HG03039 (cell line): ENCODE results near the gene TIMD4.
"Not testable (repeated sequence)": the region's sequence is repeated elsewhere in the genome, so short reads cannot be mapped to it uniquely, and the experiment has no call there.

Experiments
- ATAC-seq: cut with Tn5 transposase; IDR thresholded peaks from one replicate; pipeline ENCODE4 v1.9.1; 2021; ENCODE audit warnings: mild to moderate bottlenecking, moderate library complexity; ENCODE audit not compliant: unreplicated experiment

Gene TIMD4

DNA sequence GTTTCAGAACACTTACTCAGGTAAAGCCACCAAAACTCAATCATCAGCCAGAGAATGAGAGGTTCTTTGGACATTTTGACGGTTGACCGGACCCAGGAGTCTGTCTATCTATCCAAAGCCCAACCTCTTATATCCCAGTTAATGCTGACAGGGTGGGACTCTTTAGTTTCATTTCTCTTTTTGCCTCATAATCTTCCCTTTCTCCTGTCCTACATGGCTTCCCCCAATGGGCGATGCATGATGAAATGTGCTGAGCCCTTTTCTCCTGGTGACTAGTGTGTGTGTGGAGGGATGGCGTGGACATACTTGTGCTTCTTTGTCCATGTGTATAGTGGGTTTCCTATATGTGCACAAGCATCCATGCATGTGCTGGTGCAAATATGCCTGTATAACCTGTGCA, at the start of gene TIMD4:
Gene TIMD4 (minus strand): TSS at position 102 of the 400 bp plus-strand sequence. CDS start 28 bp downstream, at position 74.
- no peak for ATAC-seq

DNA sequence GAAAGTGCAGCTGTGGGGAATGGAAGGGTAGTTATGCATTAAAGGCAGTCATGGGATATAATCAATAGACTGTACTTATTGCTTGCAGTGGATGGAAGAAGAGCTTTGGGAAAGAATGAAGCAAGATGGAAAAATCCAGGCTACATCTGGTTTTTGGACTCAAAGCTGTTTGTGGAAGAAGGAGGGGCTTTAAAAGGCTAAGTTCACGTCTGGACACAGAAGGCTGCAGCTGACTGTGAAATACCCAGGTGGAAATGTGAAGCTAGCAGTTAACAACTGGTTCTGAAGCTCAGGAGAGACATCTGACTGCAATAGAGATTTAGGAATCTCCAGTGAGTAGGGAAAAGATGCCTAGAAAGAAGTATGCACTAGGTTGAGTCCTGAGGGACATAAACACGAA, 43.2 kb upstream of the TIMD4 start:
- no peak for ATAC-seq

DNA sequence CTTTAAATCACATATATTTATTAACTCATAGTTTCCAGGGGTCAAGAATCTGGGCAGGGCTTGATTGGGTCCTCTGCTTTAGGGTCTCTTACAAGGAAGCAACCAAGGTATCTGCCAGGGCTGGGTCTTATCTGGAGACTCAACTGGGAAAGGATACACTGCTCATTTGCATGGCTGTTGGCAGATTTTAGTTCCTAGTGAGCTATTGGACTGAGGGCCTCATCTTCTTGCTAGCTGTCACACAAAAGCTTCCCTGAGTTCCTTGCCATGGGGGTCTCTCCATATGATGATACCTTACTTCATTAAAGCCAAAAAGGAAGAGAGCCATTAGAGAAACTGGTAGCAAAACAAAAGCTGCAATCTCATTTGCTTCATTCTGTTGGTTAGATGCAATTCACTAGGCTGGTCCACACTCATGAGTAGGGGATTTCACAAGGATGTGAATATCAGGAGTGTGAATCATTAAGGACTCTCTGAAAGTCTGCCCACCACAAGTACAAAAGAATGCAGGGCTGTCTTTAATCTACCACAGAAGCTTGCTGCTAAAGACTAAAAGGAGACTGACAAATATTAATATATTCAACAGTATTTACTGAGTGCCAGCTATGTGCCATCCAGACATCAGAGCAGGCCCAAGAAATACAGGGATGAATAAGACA, 42.0 kb upstream of the TIMD4 start:
- no peak for ATAC-seq

DNA sequence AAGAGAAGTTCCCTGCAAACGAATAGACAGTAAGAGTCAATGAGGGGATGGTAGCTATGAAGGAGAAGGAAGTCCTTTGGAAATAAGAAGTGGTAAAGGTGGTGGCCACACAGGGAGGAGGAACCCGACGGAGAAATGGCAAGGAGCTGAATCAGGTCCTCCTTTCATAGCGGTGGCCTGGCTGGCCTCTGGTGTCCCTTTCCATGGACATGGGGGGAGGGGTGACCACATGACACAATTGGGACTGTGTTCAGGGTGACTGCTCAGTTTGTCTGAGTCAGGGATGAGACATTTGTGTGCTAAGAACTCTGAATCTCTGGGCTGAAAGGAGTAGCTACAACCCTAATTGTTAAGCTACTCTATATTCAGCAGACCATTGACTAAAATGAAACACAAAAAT, 28.7 kb upstream of the TIMD4 start:
- ATAC-seq = no peak

DNA sequence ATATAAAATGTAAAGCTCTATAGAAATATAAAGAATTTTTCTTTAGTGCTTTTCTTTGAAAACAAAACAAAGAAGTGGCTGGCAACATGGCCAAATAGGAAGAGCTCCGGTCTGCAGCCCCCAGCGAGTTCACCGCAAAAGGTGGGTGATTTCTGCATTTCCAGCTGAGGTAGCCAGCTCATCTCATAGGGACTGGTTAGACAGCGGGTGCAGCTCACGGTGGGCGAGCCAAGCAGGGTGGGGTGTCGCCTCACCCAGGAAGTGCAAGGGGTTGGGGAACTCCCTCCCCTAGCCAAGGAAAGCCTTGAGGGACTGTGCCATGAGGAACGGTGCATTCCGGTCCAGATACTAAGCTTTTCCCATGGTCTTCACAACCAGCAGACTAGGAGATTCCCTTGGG, 21.0 kb upstream of the TIMD4 start:
- ATAC-seq = no peak

DNA sequence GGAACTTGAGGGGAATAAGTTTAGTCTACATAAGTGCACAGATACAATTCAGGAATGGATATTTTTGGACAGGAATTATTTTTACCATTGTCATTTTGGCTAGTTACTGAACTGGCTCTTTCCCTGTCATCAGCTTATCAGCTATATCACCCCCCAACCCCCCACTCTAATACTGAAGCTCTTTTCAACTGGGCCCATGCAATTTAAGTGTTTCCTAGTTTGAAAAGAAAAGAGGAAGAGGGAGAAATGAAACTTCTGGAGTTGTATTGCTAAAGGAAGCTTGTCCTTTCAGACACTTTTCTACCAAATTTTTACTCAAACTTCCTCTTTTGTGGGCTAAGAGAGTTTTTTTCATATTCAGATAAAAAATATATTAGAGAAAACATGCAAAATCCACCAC, 18.5 kb upstream of the TIMD4 start:
- ATAC-seq = no peak

DNA sequence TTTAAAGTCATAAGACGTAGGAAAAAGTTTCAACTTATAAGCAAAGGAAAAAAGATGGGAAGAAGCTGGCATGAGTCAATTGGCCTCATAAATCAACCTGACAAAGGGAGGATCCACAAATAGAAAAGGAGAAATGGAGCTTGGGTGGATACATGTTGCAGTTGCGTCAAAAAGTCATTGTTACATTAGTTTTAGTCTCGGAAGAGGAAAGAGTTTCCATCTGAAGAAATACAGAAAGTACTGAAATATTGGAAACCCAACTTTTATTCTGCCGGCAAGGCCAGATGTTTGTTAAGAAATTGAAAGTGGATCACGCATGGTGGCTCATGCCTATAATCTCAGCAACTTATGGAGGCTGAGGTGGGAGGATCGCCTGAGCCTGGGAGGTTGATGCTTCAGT, 11.3 kb upstream of the TIMD4 start:
- no peak for ATAC-seq

DNA sequence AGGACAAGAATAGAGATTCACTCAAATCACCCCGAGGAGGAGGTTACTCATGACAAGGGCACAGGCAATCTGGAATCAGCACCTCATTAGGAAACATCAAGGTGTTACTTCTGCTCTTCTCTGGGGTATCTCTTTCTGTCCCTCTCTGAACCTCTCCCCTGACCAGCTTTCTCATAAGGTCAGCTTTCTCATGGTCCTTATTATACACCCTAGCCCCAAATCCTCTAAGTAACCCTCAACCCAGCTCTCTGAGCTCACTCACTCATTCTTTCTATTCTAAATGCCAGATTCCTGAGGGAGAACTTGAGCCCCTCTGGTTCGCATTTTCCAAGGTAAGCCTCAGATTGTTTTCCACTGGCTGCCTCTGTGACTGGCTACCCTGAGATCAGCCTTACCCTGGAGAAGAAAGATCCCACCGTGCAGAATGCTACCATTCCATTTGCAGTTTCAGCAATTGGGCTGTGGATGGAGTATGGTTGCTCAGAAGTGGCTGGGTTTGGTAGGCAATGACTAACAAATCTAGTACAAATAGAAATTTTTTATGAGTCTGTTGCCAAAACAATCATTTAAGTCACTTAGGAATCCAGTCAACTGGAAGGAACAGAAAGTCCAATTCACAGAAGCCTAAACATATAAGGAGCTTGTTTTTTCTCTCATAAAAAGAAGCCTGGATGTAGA, 9.0 kb upstream of the TIMD4 start:
- ATAC-seq = no peak

DNA sequence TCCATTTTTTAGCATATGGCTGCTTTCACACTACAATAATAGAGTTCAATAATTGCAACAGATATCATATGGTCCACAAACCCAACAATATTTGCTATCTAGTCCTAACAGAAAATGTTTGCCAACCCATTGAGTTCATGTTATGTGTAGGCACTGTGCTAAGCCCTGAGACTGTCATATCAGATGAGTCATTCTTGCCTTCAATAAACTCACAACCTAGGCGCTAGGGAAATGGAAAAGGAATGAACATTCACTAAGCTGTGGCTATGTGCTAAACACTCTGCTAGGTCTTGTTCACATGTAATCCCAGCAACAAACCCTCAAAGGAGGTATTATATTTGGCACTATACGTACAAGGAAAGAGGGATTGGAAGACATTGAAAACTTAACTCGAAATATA, 8.4 kb upstream of the TIMD4 start:
- ATAC-seq = no peak

DNA sequence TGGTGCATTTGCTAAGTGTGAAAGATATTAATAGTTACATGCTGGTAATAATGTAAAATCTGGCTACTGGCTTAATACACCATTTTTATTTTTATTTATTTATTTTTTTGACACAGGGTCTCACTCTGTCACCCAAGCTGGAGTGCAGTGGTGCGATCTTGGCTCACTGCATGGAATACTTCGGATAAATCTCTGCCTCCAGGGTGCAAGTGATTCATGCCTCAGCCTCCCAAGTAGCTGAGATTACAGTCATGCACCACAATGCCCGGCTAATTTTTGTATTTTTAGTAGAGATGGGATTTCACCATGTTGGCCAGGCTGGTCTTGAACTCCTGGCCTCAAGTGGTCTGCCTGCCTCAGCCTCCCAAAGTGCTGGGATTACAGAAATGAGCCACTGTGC, 4.4 kb upstream of the TIMD4 start:
- not testable (repeated sequence) for ATAC-seq

DNA sequence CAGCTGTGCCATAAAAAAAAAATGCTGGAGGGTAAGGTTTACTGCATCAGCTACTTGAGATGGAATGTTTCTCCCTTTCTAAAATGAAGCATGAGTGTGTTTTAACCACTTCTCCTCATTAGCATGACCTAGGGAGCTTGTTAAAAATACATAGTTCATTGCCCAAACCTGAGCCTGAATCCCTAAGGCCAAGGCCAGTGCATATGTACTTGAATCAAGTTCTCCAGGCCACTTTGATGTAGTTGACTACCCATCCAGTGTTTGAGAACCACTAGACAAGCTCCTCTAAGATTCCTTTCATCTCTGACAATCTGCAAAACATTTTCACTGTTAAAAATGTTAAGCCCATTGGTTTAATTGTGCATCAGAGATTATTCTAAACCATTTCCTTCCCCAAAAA, 6.7 kb downstream of the TIMD4 start:
- ATAC-seq = no peak

DNA sequence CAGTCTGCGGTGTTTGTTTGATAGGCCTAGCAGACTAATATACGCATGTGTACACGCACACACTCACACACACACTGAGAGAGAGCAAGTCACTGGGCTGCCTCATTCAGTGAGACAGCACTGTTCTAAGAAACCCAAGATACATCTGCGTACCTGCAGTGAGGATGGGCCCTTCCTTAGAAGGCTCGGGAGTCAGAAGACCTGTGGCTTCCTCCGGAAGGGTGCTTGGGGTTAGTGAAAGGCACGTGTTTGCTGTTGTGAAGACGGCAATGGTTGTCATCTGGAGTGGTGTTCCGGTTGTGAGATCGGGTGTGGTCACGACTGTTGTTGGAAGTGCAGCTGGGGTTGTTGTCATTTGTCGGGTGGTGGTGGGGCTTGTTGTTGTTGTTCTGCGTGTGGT, 11.7 kb downstream of the TIMD4 start:
- no peak for ATAC-seq

DNA sequence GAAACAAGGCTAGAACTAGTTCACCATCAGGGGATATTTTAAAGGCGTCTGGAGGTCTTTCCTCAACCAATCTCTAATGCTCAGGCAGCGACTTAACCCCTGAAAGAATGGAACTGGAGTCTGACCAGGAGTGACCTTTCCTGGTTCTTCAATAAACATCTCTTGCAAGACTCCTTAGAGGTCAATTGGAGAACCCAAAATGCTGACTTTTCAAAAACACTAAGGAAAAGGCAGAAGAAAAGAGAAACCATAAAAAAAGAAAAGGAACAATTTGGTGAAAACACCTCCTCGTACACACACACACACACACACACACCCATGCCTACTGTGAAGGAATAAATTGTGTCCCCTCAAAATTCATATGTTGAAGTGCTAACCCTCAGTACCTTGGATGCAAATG, 12.3 kb downstream of the TIMD4 start:
- no peak for ATAC-seq

DNA sequence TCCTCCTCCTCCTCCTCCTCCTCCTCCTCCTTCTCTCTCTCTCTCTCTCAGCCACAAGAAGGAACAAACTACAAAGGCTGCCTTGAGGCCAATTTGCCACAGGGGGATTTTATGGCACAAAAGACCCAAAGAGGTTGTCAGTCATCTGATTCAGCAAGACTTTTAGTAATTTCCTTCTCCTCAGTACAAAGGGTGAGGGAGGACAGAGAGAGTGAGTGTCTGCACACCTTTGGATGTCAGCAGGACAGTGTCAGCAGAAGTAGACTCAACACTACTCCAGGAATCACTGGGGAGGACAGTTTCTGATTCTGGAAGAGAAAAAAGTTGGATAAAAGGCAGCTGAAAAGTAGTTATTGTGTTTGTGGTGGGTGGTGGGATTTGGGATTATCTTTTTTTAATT, 13.6 kb downstream of the TIMD4 start:
- no peak for ATAC-seq

DNA sequence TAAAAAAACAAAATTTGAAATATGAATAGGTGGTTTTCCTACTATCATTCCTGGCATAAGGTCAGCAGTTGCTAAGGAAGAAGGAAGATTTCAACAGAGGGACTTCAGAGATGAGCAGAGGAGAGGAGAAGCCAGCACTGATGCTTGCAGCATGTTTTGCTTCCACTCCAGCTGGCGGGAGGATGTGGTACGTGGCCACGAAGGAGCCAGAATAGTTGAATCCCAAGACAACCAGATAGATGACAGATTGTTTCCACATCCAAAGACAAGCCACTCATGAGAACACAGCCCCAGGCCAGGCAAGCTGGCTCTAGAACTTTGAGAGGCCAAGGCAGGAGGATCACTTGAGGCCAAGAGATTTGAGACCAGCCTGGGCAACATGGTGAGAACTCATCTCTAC, 15.1 kb downstream of the TIMD4 start:
- no peak for ATAC-seq

DNA sequence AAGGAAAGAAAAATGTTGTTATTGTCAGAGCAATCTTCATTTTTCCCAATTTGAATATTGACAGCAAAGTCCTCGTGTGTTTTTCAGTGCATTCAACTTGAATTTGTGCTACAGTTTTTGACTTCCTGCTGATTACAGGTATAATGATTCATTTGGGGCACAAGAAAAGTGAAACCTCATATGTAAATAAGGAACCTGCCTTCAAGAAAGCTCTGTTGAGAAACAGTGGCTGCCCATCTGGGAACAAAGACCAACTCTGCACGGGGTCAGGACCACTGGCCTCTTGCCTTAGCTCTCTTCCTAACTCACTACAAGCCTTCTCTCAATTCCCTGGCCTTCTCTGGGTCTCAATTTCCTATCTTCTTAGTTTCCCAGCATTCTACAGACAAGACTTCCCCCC, 21.0 kb downstream of the TIMD4 start:
- peak; percentile 90 for ATAC-seq

DNA sequence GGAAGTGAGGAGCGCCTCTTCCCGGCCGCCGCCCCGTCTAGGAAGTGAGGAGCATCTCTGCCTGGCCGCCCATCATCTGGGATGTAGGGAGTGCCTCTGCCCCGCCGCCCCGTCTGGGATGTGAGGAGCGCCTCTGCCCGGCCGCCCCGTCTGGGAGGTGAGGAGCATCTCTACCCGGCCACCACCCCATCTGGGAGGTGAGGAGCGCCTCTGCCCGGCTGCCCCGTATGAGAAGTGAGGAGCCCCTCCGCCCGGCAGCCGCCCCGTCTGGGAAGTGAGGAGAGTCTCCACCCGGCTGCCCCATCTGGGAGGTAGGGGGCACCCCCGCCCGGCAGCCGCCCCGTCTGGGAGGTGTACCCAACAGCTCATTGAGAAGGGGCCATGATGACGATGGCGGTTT, 22.6 kb downstream of the TIMD4 start:
- ATAC-seq = not testable (repeated sequence)

DNA sequence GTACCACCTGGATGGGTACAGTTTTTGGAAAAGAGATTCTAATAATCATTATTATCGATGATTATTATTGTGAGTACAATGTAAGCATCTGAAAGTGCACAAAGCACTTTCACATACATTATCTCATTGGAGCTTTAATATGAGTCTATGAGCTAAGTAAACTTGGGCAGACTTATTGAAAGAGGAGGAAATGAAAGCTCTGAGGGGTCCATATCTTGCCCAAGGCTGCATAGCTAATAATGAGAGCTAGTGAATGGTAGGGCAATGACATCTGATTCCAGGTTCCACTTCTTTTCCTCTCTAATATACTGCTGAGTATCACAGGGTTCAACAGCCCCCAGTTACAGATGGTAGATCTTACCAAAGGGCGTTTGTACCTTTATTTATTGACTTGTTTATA, 26.1 kb downstream of the TIMD4 start:
- no peak for ATAC-seq

DNA sequence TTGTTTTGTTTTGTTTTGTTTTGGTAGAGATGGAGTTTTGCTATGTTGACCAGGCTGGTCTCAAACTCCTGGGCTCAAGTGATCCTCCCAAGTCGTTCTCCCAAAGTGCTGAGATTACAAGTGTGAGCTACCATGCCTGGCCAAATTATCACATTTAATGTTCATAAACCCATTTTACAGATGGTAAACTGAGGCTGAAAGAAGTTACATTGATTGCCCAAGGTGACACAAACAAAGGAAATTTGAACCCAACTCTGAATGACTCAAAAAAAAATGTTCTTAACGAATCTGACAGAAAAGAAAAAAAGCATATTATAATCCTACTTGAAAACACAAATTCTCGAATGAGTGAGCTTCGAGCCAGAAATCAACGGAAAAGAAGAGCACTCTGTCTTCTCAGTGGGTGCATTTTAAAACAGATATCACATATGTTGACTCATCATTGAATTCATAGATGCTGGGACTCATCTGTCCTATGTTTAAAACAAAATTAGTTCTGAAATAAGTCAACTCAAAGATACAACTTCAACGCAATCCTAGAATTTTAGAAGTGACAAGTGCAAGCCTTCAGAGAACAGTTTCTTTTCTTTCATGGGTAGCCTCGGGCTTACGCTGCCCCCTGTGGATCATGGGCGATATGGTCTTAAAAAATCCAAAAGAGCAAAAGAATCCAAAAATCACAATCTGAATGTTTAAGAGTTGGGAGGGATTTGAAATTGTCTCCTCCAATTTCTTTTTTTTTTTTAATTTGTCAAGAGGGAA, 28.4 kb downstream of the TIMD4 start:
- ATAC-seq = no peak

DNA sequence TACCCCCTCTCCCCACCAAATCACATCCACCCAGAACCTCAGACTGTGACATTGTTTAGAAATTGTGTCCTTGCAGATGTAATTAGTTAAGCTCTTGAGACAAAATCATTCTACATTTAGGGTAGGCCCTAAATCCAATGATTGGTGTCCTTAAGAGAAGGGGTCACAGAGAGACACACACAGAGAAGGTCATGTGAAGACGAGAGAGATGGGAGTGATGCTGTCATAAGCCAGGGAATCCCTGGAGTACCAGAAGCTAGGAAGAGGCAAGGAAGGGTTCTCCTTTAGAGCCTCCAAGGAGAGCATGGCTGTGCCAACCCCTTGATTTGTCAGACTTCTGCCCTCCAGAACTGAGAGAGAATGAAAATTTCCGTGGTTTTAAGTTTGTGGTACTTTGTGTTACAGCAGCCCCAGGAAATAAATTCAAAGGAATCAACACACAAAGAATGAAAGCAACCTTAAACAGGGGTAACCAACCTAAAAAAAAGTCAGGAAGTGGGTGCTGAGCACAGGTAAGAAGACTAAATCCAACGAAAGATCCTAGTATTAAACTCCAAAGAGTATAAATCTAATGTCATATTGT, 33.6 kb downstream of the TIMD4 start:
- ATAC-seq = no peak

DNA sequence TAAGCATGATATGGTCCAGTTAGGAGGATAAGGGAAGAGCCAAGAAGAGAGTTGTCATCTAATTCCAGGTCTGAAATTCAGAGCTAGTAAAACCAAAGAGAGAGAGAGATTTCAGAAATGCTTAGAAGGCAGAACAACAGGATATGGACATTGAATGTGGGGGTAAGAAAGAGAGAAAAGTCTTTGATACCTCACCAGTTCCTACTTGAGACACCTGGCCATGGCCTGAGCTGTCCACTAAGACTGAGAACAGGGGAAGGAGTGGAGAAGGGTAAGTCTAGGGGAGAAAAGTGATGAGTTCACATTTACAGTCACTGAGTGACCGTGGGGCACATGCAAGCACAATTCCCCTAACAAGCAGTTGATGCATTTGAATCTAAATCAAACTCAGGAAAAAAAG, 35.5 kb downstream of the TIMD4 start:
- ATAC-seq = no peak

DNA sequence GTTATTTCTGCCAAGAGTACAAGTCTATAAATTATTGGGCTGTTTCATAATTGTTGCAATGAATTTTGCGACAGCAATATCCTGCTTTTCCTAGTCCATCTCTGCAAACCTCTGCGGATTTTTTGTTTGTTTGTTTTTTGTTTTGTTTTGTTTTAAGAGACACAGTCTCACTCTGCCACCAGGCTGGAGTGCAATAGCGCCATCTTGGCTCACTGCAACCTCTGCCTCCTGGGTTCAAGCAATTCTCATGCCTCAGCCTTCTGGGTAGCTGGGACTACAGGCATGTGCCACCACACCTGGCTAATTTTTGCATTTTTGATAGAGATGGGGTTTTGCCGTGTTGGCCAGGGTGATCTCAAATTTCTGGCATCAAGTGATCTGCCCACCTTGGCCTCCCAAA, 37.3 kb downstream of the TIMD4 start:
- ATAC-seq = not testable (repeated sequence)
